Panc1 (cell line): ENCODE measurements around the gene NCAM1.

Experiments used
- CTCF ChIP-seq: fragments of 450-650 bp; IDR thresholded peaks from 2 replicates; pipeline ENCODE4 v1.5.1; 2017; ENCODE audit warnings: mild to moderate bottlenecking
- POLR2AphosphoS5 ChIP-seq: IDR thresholded peaks from 2 replicates; pipeline ENCODE4 v1.6.1; 2012; ENCODE audit warnings: mild to moderate bottlenecking, low read depth, low read length, moderate library complexity
- REST ChIP-seq, 2 experiments: IDR thresholded peaks; 2 replicates each; pipeline ENCODE4 v1.6.1; 2011 to 2012; ENCODE audit warnings: low read depth in 2 of 2, control low read depth in 1 of 2, low read length in 1 of 2, mild to moderate bottlenecking in 1 of 2, moderate library complexity in 1 of 2; ENCODE audit not compliant: insufficient read depth in 1 of 2
- SIN3A ChIP-seq: IDR thresholded peaks from 2 replicates; pipeline ENCODE4 v1.6.1; 2012; ENCODE audit warnings: low read depth, mild to moderate bottlenecking, low read length, moderate library complexity, borderline replicate concordance; ENCODE audit not compliant: insufficient read depth
- TCF7L2 ChIP-seq: IDR thresholded peaks from 2 replicates; pipeline ENCODE4 v1.6.1; 2011; ENCODE audit warnings: mild to moderate bottlenecking, low read depth, low read length, inconsistent platforms

- TF ChIP-seq CTCF, result no peak
- no peak for TF ChIP-seq POLR2AphosphoS5
- no peak for TF ChIP-seq TCF7L2
- no peak for TF ChIP-seq REST (IDR thresholded peaks at IDR 0.05; ENCODE audit: insufficient read depth in 1 of 2, low read depth in 2 of 2, low read length in 1 of 2)
- TF ChIP-seq SIN3A, result no peak
Measured at GRCh38 chr11:113204280-113204679, 243.1 kb downstream of the NCAM1 start.
